GM21786 (cell line): ENCODE measurements around the gene STXBP5.

Experiments
- ATAC-seq: cut with Tn5 transposase; IDR thresholded peaks from one replicate; pipeline ENCODE4 v1.9.1; 2021; ENCODE audit not compliant: unreplicated experiment

The STXBP5 gene

GRCh38 chr6:147207837-147208754, 3.9 kb downstream of the STXBP5 start:
- ATAC-seq = no peak

GRCh38 chr6:147209762-147210449, 5.7 kb downstream of the STXBP5 start:
- ATAC-seq = no peak

- no peak for ATAC-seq
These were observed 7.1 kb downstream of the STXBP5 start for GRCh38 chr6:147211349-147211748.

DNA sequence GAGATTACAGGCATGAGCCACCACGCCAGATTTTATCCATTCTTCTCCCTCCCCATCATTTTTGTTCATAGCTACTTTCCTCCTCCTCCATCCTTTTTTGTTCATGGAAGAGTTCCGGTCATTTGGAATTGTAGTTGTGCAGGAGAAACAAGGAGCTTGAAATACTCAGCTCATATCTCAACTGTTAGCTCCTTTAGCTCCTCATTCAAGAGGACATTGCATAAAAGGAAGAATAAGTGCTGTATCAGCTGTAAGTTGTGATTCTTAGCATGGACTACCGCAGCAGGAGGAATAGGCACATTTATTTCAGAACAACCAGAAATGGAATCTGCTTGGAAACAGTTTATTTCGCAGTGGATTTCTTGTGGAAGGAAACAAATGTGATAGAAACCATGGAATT, 7.6 kb downstream of the STXBP5 start:
- ATAC-seq = no peak

GRCh38 chr6:147212622-147213021, 8.4 kb downstream of the STXBP5 start:
- no peak for ATAC-seq

- no peak for ATAC-seq
These were observed 9.6 kb downstream of the STXBP5 start for GRCh38 chr6:147213772-147214171.

GRCh38 chr6:147214248-147215227, 10.3 kb downstream of the STXBP5 start:
- ATAC-seq = no peak

- ATAC-seq = no peak
These were observed 12.7 kb downstream of the STXBP5 start for GRCh38 chr6:147216915-147217314.

GRCh38 chr6:147217840-147218404, 13.7 kb downstream of the STXBP5 start:
- no peak for ATAC-seq

GRCh38 chr6:147218797-147219196, 14.6 kb downstream of the STXBP5 start:
- ATAC-seq = no peak

DNA sequence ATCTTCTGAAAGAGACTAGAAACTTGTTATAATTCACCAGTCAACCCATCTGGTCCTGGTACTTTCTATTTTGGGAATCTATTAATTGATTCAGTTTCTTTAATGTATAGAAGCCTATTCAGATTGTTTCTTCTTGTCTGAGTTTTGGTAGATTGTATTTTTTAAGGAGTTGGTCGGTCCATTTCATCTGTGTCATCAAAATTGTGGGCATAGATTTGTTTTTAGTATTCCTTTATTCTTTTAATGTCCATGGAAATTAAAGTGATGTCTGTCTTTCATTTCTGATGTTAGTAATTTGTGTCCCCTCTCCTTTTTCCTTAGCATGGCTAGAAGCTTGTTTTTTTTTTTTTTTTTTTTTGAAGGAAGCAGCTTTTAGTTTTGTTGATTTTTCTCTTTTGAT, 15.2 kb downstream of the STXBP5 start:
- ATAC-seq = no peak

- no peak for ATAC-seq
These were observed 16.1 kb downstream of the STXBP5 start for GRCh38 chr6:147220345-147220744.

GRCh38 chr6:147221739-147222138, 17.5 kb downstream of the STXBP5 start:
- no peak for ATAC-seq

GRCh38 chr6:147222160-147222838, 18.1 kb downstream of the STXBP5 start:
- ATAC-seq = no peak

DNA sequence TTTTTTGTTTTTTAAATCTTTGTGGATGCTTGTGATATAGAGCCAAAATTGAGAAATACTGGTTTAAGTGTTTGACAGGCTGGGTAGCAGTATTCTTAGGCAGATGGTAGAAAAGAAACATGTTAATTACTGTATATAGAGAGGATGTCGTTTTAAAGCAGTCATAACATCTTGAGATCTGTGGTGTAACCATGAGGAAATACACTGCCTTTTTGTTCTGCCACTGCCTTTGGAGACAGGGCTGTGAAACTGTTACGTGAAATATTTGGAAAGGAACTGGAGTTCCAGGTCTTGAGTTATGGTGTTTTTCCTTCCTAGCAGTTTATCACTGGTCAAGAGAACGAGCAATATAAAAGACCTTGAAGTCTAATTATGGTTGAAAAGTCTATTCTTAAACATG, 19.5 kb downstream of the STXBP5 start:
- no peak for ATAC-seq

DNA sequence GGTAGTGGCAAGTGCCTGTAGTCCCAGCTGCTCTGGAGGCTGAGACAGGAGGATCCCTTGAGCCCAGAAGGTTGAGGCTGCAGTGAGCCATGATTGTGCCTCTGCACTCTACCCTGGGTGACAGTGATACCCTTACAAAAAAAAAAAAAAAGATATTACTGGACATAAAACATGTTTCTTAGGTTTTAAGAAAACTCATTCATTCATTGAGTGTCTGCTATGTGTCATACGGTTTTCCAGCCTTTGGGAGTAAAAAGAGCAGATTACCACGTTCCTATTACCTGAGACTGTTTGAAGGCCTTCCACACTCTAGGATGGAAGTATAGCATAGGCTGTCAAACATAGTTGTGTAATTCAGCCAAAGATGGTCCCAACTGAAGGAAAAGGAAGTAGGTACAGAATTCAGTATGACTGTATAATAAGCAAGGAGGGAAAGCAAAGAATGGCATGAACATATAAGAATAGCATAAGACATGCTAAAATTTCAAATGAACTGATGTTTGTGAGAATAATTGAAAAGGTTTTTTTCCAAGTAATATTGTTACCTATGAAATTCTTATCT, 22.0 kb downstream of the STXBP5 start:
- no peak for ATAC-seq

GRCh38 chr6:147226877-147227276, 22.7 kb downstream of the STXBP5 start:
- ATAC-seq = no peak

- ATAC-seq = no peak
These were observed 23.6 kb downstream of the STXBP5 start for GRCh38 chr6:147227770-147228320.

DNA sequence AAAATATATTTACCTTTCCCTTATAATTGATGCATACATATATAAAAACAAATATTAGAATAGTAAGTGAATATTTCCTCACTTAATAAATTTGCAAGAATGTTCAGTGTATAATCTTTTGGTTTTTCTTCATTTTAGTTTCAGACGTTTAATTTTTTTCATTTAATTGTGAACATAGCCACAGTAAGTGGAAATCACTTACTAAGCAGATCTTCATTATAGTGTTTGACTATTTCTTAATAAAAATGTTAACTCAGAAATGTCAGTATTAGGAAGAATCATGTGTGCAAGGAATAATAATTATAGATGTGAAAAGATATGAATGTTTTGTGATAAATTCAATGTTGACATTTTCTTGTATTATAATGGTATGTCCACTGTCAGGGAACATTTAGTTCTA, 27.4 kb downstream of the STXBP5 start:
- ATAC-seq = no peak

DNA sequence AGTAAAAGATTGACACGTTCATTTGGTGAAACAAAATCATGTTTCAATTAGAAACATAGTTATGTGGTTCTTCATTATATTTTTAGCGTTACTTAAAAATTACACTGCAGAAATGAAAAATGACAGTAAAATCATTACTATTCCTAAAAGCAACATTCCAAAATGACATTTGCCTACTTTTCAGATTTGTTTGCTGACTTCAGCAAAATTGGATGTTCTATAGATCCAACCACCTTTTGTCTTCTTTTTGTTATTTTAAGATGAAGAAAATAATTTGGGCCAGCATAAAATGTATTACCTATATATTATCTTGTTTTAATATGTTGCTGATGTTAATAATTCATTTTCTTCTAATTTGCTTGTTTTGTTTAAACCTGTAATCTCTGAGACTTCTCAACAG, 30.5 kb downstream of the STXBP5 start:
- ATAC-seq = no peak
